ENCODE data around the gene ELP1. TPM values are rescaled to one million over a fixed set of nuclear protein-coding genes. Genes with fewer than 3 reads are reported as not detected.
A peak's percentile ranks its signal among the peaks of the same experiment; 100 is the strongest.

Gene ELP1
- total RNA-seq, 1 experiment from 2014 or later, result 27.9 TPM

DNA sequence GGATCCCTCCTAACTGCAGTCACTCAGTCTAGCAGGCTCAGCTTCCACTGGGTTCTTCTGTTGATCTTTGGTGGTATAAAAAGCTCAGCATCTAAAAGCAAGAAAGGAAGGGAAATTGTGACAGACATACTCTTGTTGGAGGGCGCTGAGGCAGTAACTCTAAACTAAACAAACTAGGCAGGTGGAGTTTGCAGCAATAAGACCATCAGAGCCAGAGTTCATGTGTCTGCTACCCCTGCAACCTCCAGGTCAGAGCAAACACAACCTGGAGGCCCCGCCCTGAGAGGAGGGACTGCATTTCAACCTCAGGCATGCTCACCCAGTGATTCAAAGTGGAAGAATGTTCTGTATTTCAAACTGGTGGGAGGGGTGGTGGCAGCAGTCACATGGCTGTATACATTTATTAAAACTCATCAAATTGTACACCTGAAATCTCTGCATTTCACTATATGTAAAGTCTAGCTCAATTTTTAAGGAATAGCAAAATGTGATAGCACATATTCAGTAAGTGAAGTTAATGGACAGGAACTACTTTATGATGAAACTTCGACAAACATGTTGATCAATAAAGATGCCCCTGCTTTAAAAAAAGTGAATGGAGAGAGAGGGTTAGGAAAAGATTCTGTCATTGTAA is 64.7 kb downstream of the ELP1 start:
- H3K27me3 Mint-ChIP-seq (ENCODE audit: low read depth), result no peaks in the 10 kb centered on the region
- no peak for ATAC-seq
- H3K36me3 Mint-ChIP-seq, result peaks cover 38% of the 10 kb centered on the region
- H3K9me3 Mint-ChIP-seq, result no peaks in the 10 kb centered on the region
- no peak for DNase-seq (ENCODE audit: low spot score)
- no peak for TF ChIP-seq JUN (CRISPR knock-in tag; IDR thresholded peaks at IDR 0.05)
- TF ChIP-seq SP1 (CRISPR knock-in tag; conservative IDR thresholded peaks at IDR 0.05), result no peak
- TF ChIP-seq GABPB1 (CRISPR knock-in tag; IDR thresholded peaks at IDR 0.05), result peak; percentile 69
- TF ChIP-seq RORB (CRISPR knock-in tag; IDR thresholded peaks at IDR 0.05), result no peak
- no peak for TF ChIP-seq ZNF138 (CRISPR knock-in tag; conservative IDR thresholded peaks at IDR 0.05)
- no peak overlapping the region for H3K27ac Mint-ChIP-seq
- CTCF ChIA-PET, result no interaction called here
- H3K4me3 Mint-ChIP-seq, result no peak overlapping the region
- H3K4me1 Mint-ChIP-seq, result no peaks in the 10 kb centered on the region
- POLR2A ChIA-PET, result no interaction called here

GRCh38 chr9:108867829-108868228 is 66.1 kb downstream of the ELP1 start:
- Mint-ChIP-seq H3K4me1 (no peaks in the 10 kb centered on the region), H3K27ac (no peak overlapping the region; the same call in 1 of the 2 replicates), H3K9me3 (no peaks in the 10 kb centered on the region), H3K36me3 (peaks cover 30% of the 10 kb centered on the region), H3K27me3 (ENCODE audit: low read depth) (no peaks in the 10 kb centered on the region), H3K4me3 (no peak overlapping the region)
- no peak for DNase-seq (ENCODE audit: low spot score)
- CTCF ChIA-PET, result no interaction called here
- POLR2A ChIA-PET, result no interaction called here
- ATAC-seq, result no peak
- TF ChIP-seq SMAD4 (CRISPR knock-in tag; IDR thresholded peaks at IDR 0.05), result no peak
- no peak for TF ChIP-seq GABPB1 (CRISPR knock-in tag; IDR thresholded peaks at IDR 0.05)
- no peak for TF ChIP-seq ZNF396 (CRISPR knock-in tag; IDR thresholded peaks at IDR 0.05; ENCODE audit: borderline replicate concordance)
- TF ChIP-seq ATF1 (CRISPR knock-in tag; IDR thresholded peaks at IDR 0.05), result no peak
- TF ChIP-seq, protein P1, sequence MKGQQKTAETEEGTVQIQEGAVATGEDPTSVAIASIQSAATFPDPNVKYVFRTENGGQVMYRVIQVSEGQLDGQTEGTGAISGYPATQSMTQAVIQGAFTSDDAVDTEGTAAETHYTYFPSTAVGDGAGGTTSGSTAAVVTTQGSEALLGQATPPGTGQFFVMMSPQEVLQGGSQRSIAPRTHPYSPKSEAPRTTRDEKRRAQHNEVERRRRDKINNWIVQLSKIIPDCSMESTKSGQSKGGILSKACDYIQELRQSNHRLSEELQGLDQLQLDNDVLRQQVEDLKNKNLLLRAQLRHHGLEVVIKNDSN (CRISPR knock-in tag; IDR thresholded peaks at IDR 0.05), result no peak
- TF ChIP-seq ZNF219 (CRISPR knock-in tag; IDR thresholded peaks at IDR 0.05; ENCODE audit: borderline replicate concordance), result no peak
- no peak for TF ChIP-seq ZNF425 (CRISPR knock-in tag; conservative IDR thresholded peaks at IDR 0.05)
- no peak for TF ChIP-seq FOXK1 (CRISPR knock-in tag; IDR thresholded peaks at IDR 0.05)
- no peak for TF ChIP-seq ARID4B (CRISPR knock-in tag; IDR thresholded peaks at IDR 0.05; ENCODE audit: borderline replicate concordance)
- TF ChIP-seq JUN (CRISPR knock-in tag; IDR thresholded peaks at IDR 0.05), result no peak
- TF ChIP-seq, protein P2, sequence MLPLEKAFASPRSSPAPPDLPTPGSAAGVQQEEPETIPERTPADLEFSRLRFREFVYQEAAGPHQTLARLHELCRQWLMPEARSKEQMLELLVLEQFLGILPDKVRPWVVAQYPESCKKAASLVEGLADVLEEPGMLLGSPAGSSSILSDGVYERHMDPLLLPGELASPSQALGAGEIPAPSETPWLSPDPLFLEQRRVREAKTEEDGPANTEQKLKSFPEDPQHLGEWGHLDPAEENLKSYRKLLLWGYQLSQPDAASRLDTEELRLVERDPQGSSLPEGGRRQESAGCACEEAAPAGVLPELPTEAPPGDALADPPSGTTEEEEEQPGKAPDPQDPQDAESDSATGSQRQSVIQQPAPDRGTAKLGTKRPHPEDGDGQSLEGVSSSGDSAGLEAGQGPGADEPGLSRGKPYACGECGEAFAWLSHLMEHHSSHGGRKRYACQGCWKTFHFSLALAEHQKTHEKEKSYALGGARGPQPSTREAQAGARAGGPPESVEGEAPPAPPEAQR (CRISPR knock-in tag; IDR thresholded peaks at IDR 0.05), result no peak
- TF ChIP-seq, protein P3, sequence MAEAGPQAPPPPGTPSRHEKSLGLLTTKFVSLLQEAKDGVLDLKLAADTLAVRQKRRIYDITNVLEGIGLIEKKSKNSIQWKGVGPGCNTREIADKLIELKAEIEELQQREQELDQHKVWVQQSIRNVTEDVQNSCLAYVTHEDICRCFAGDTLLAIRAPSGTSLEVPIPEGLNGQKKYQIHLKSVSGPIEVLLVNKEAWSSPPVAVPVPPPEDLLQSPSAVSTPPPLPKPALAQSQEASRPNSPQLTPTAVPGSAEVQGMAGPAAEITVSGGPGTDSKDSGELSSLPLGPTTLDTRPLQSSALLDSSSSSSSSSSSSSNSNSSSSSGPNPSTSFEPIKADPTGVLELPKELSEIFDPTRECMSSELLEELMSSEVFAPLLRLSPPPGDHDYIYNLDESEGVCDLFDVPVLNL (CRISPR knock-in tag; IDR thresholded peaks at IDR 0.05; ENCODE audit: borderline replicate concordance, low read depth), result no peak
- no peak for TF ChIP-seq NR2C2 (CRISPR knock-in tag; IDR thresholded peaks at IDR 0.05)
- TF ChIP-seq ZNF281 (CRISPR knock-in tag; IDR thresholded peaks at IDR 0.05), result no peak

All from WTC11 (cell line).